Activated CD8-positive, alpha-beta memory T cell treated with anti-CD3 and anti-CD28 coated beads, Interleukin-2, amount 50 U/mL, for 24 hours (primary cell): ENCODE data around the gene USP15.
"Not testable (repeated sequence)": the region's sequence is repeated elsewhere in the genome, so short reads cannot be mapped to it uniquely, and the experiment has no call there.

ENCODE experiments used
- DNase-seq: peaks from one replicate; pipeline ENCODE4 v3.0.0-alpha.2; 2020; ENCODE audit errors: extremely low read depth

The USP15 gene

DNA sequence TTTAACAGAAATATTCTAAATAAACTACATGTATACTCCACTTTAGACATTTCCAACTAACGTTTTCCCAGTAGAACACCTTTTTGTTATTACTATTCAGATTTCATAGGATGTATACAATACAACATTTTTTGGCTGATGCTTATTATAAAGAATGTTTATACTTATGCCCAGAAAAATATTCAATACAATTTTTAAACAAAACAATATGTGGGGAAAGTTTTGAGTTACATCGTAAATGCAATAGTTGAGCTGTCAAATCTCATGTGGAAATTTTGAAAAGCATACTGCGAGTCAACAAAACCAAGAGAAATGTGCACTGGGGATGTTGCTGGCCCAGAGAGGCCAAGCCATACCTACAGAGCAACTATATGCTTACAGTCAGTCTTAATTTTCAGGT lies 188.2 kb downstream of the USP15 start:
- no peak for DNase-seq

DNA sequence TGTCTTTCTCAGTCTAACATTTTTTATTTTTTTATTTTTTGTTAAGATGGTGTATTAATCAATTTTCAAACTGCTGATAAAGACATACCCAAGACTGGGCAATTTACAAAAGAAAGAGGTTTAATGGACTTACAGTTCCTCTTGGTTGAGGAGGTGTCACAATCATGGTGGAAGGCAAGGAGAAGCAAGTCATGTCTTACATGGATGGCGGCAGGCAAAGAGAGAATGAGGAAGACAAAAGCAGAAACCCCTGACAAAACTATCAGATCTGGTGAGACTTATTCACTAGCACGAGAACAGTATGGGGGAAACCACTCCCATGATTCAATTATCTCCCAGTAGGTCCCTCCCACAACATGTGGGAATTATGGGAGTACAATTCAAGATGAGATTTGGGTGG lies 195.2 kb downstream of the USP15 start:
- not testable (repeated sequence) for DNase-seq

- DNase-seq = no peak
Observed at GRCh38 chr12:62458626-62459025, 198.4 kb downstream of the USP15 start.

DNA sequence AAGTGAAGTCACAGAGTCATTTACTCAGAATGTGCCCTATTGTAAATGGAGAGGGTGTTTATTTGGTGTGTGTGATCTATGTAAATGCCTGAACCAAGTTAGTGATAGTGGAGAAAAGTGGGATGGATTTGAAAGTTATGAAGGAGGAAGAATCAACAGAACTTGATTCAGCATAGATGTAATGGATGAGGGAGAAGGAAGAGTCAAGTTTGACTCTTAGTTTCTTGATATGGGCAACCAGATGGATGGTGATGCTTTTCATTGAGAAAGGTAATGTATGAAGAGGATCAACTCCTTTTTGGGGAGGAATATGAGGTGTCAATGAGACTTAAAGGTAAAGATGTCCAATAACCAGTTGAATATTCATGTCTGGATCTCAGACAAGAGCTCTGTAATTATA lies 199.8 kb downstream of the USP15 start:
- DNase-seq = no peak

DNA sequence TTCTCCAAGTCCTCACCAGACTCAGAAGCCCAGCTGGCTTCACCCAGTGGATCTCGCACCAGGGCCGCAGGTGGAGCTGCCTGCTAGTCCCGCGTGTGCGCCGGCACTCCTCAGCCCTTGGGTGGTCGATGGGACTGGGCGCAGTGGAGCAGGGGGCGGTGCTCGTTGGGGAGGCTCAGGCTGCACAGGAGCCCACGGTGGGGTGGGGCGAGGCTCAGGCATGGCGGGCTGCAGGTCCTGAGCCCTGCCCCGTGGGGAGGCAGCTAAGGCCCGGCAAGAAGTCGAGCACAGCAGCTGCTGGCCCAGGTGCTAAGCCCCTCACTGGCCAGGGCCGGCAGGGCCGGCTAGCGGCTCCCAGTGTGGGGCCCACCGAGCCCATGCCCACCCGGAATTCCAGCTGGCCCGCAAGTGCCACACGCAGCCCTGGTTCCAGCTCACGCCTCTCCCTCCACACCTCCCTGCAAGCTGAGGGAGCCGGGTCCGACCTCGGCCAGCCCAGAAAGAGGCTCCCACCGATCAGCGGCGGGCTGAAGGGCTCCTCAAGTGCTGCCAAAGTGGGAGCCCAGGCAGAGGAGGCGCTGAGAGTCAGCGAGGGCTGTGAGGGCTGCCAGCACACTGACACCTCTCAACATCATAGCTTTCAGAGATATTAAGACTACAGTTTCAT lies 201.1 kb downstream of the USP15 start:
- DNase-seq = not testable (repeated sequence)

DNA sequence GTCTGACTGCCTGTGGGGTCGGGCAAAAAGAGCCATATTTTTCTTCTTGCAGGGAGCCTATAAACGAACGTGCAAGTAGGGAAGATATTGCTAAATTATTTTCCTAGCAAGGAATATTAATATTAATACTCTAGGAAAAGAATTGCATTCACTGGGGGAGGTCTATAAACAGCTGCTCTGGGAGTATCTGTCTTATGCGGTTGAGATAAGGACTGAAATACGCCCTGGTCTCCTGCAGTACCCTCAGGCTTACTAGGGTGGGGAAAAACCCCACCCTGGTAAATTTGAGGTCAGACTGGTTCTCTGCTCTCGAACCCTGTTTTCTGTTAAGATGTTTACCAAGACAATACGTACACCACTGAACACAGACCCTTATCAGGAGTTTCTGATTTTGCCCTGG lies 203.0 kb downstream of the USP15 start:
- not testable (repeated sequence) for DNase-seq
